Frontal cortex (tissue), 4 donors: ENCODE measurements around the gene ERC2. TPM values are rescaled to one million over a fixed set of nuclear protein-coding genes. Genes with fewer than 3 reads are reported as not detected.

Experiments used
- DNase-seq, 2 donors: peaks; one replicate each; pipeline ENCODE4 v3.0.0; 2012; ENCODE audit warnings: low spot score in 2 of 2
- FAIRE-seq: peaks from 2 replicates; lab custom pipeline; 2012; peaks lifted over from hg19 to GRCh38; lab: Jason Lieb, UNC
- total RNA-seq: library from RNA; depleted of rRNA; stranded (reverse); fragments of >200 nt; gene quantifications from one replicate; pipeline ENCODE4 v1.2.3, GENCODE V29; 2014
- donor health status: control.
- donor health status: control.
- donor health status: control.

The ERC2 gene
- total RNA-seq, 1 donor from 2014 or later: 77.9 TPM

- DNase-seq (no peak), FAIRE-seq (no peak)
These were observed 858.9 kb downstream of the ERC2 start for GRCh38 chr3:55609230-55609827.

GRCh38 chr3:55608301-55608937, 859.8 kb downstream of the ERC2 start:
- no peak for DNase-seq
- FAIRE-seq: no peak

- DNase-seq (no peak), FAIRE-seq (no peak)
These were observed 860.4 kb downstream of the ERC2 start for GRCh38 chr3:55607844-55608243.

GRCh38 chr3:55607175-55607574, 861.1 kb downstream of the ERC2 start:
- no peak for FAIRE-seq
- no peak for DNase-seq

- no peak for DNase-seq
- FAIRE-seq: no peak
These were observed 862.6 kb downstream of the ERC2 start for GRCh38 chr3:55605443-55606236.

GRCh38 chr3:55604846-55605245, 863.4 kb downstream of the ERC2 start:
- FAIRE-seq: no peak
- no peak for DNase-seq

- DNase-seq: no peak
- FAIRE-seq: no peak
These were observed 863.9 kb downstream of the ERC2 start for GRCh38 chr3:55604402-55604801.

- no peak for FAIRE-seq
- DNase-seq: no peak
These were observed 866.7 kb downstream of the ERC2 start for GRCh38 chr3:55601366-55602080.

GRCh38 chr3:55598224-55598623, 870.0 kb downstream of the ERC2 start:
- DNase-seq (no peak), FAIRE-seq (no peak)

- no peak for FAIRE-seq
These were observed 870.6 kb downstream of the ERC2 start for GRCh38 chr3:55597641-55598040.

GRCh38 chr3:55596212-55596611, 872.1 kb downstream of the ERC2 start:
- no peak for FAIRE-seq
- no peak for DNase-seq

More at GRCh38 chr3:55597641-55598040, 870.6 kb downstream of the ERC2 start:
- no peak for DNase-seq

GRCh38 chr3:55595420-55595819, 872.8 kb downstream of the ERC2 start:
- FAIRE-seq: no peak
- DNase-seq: no peak

GRCh38 chr3:55592572-55592971, 875.7 kb downstream of the ERC2 start:
- DNase-seq (no peak), FAIRE-seq (no peak)

- FAIRE-seq (no peak), DNase-seq (peak in 1 of 2 donors; percentile 35)
These were observed 876.4 kb downstream of the ERC2 start for GRCh38 chr3:55591888-55592287.

GRCh38 chr3:55588146-55588765, 880.0 kb downstream of the ERC2 start:
- DNase-seq: no peak
- FAIRE-seq: no peak

GRCh38 chr3:55585856-55586255, 882.4 kb downstream of the ERC2 start:
- DNase-seq (no peak), FAIRE-seq (no peak)

- no peak for FAIRE-seq
These were observed 883.4 kb downstream of the ERC2 start for GRCh38 chr3:55584716-55585368.

GRCh38 chr3:55584030-55584429, 884.2 kb downstream of the ERC2 start:
- FAIRE-seq (no peak), DNase-seq (no peak)

More at GRCh38 chr3:55584716-55585368, 883.4 kb downstream of the ERC2 start:
- DNase-seq: no peak

- DNase-seq (no peak), FAIRE-seq (no peak)
These were observed 884.8 kb downstream of the ERC2 start for GRCh38 chr3:55583475-55583874.
